LHCN-M2 (cell line): Measurements from ENCODE around the gene PANK4. TPM values are rescaled to one million over a fixed set of nuclear protein-coding genes. Genes with fewer than 3 reads are reported as not detected.

Experiments
- DNase-seq: peaks from one replicate; pipeline ENCODE4 v3.0.0-alpha.2; 2012; ENCODE audit warnings: low read depth
- total RNA-seq: library from RNA; depleted of rRNA; stranded (reverse); fragments of >200 nt; gene quantifications from 2 replicates; pipeline ENCODE4 v1.2.3, GENCODE V29; 2014

PANK4 gene
- total RNA-seq, 1 experiment from 2014 or later, result 30.0 TPM

DNA sequence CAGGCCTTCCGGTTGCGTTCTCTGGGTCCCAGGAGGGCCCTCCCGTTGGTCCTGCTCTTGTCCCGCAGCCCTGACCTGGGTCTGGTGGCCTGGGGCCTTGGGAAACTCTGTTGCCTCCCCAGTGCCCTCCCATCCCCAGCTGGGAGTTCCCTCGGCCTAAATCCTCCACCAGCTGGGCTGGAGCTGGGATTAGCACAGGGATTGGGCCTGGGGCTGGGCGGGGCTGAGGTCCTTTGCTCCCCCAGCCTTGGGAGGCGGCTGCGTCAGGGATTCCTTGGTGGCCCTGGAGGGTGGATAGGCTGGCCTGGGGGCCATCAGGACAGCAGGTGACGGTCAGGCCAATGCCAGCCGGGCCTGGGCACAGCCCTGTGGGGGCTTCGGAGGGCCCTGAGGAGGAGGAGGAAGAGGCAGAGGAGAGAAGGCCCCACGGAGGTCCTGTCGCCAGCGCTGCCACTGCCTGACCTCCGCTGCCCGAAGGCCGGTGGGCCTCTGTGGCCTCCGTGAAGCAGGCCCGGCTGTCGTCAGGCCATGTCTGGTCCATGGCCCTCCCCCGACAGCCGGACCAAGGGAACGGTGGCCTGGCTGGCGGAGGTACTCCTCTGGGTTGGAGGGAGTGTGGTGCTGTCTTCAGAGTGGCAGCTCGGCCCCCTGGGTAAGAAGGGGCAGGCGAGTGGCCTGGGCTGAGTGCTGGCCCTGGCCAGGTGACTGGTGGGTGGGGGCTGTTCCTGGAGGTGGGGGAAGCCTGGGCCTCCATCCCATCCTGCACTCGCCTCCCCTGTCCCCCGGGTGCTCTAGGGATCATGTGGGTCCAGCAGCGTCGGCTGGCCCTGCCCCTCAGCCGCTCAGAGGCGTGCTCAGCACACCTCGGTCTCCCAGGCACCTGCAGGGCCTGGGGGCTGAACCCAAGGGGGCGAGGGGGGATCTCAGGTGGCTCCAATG, 50.1 kb downstream of the PANK4 start, which contains the start of gene PLCH2:
PLCH2 (plus strand) TSS at position 229 of the 939 bp plus-strand sequence; CDS start at position 529, 300 bp downstream.
- DNase-seq, result no peak

DNA sequence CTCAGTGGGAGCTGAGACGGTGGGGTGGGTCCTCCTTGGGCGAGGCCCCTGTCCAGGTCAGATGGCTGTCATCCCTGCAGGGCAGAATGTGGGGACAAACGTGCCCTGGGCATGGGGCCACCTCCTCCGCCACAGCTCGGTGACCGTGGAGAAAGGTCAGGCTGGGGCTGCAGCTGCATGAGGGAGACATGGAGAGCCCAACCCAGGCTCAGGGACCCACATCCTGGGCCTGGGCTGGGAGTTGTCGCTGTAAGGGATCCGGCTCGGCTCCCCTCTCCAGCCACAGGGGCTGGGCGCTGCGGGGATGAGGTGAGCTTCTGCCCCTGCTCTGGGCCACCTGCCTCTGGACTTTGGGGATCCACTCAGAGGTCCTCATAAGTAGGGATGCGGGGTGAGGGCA, 50.8 kb downstream of the PANK4 start:
- DNase-seq, result no peak

- peak; percentile 43 for DNase-seq
These were observed 51.4 kb downstream of the PANK4 start for GRCh38 chr1:2474933-2475371.

GRCh38 chr1:2474104-2474844, 52.1 kb downstream of the PANK4 start:
- DNase-seq, result no peak

GRCh38 chr1:2473198-2473597, 53.2 kb downstream of the PANK4 start:
- DNase-seq, result no peak

GRCh38 chr1:2472561-2473177, 53.7 kb downstream of the PANK4 start:
- DNase-seq, result no peak

GRCh38 chr1:2472109-2472508, 54.3 kb downstream of the PANK4 start:
- DNase-seq, result no peak

GRCh38 chr1:2471587-2472001, 54.8 kb downstream of the PANK4 start:
- DNase-seq, result no peak

DNA sequence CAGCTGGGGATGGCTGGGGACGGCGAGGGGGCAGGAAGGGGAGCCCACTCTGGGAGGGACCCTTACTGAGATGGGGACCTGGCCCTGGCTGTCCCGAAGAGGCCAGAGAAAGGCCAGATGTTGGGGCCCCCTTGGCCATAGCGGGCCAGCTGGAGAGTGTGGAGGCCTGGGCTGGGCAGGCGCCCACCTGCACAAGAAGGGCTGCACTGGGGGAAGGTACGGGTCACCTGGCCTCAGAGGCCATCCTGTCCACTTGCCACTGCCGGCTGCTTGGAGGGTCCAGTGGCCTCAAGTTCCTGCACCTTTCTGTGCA, 55.3 kb downstream of the PANK4 start:
- DNase-seq, result no peak

- no peak for DNase-seq
These were observed 55.9 kb downstream of the PANK4 start for GRCh38 chr1:2470290-2471158.

GRCh38 chr1:2469103-2469940, 57.1 kb downstream of the PANK4 start:
- no peak for DNase-seq

GRCh38 chr1:2468540-2468939, 57.9 kb downstream of the PANK4 start:
- no peak for DNase-seq

DNA sequence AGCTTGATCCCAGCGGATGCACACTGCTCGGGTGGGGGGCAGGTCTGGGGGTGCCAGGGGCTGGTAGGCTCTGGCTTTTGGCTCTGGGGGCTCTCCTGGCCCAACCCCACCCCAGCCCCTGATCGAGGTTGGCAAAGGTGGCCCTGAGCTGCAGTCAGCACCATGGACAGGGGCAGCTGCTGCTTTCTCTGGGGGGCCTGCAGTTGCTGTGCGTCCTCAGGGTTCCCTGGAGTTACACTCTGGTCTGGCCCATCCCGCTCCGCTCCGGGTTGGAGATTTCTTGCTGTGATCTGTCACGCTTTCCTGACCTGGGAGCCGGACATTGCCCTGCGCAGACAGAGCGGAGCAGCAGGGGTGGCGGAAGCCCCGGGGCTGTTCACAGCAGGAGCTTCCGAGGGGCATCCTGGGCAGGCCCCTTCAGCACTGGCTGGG, 58.3 kb downstream of the PANK4 start:
- no peak for DNase-seq

- DNase-seq, result no peak
These were observed 59.3 kb downstream of the PANK4 start for GRCh38 chr1:2466958-2467554.

DNA sequence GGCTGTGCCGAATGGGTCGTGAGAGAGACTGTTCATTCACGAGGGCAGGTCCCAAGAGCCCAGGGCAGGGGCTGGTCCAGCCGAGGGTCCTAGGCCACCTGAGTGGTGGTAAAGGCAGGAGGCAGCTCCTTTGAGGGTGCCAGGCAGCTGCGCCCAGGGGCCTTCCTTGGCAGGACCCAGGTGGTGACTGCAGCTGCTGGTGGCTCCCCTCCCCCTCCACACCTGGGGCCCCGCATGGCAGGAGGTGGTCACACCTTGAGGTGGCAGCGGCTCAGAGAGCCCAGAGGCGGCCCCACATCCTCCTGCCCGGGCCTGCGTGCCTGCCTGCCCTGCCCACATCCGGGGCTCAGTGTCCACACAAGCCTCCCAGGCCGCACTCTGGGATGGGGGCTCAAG, 60.1 kb downstream of the PANK4 start:
- DNase-seq, result no peak

DNA sequence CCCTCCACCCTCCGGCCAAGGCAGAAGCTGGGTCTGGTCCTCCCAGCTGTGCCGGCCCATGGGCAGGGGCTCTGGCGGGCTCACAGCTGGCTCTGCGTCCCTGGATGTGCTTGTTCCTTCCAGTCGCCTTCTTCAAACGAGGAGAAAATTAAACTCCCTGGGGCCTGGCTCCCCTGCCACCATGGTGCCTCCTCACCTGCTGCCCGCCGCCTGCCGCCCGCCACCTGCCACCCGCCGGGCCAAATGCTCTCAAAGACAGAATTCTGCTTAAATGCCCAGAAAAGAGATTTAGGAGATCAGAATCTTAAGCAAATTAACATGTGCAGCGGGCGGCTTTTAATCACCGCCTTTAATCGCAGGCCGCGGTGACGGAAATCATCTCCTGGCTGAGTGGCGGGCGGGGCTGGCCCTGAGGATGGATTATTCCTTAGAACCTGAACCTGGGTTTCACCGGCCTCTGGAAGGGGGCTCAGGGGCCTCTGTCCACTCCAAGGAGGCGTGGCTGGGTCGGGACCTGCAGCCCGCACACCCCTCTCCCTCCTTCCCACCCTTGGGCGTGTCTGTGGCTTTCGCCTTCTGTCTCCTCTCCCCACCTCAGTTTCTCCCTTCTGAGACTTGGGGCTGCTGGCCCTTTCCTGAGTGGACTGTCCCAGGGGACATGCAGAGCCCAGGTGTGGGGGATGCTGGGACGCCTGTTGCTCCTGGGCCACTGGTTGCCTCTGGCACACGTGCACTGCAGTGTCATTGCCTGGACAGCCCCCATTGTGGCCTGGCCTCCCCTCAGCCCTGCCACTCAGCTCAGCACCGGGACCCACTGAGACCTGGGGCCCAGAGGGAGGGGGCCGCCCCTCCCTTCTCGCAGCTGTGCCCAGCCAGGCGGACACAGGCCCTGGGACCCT, 60.8 kb downstream of the PANK4 start:
- DNase-seq, result no peak

GRCh38 chr1:2463396-2463795, 63.0 kb downstream of the PANK4 start:
- no peak for DNase-seq

- no peak for DNase-seq
These were observed 63.6 kb downstream of the PANK4 start for GRCh38 chr1:2462819-2463218.
